Spleen (tissue), 11 donors: ENCODE measurements around the gene GSE1. TPM values are rescaled to one million over a fixed set of nuclear protein-coding genes. Genes with fewer than 3 reads are reported as not detected.
A peak's percentile ranks its signal among the peaks of the same experiment; 100 is the strongest.

ENCODE experiments used
- DNase-seq: peaks from one replicate; pipeline ENCODE4 v3.0.0-alpha.2; 2020
- H3K27ac ChIP-seq, 8 donors: fragments of 200-600 bp; sonication (generic) in 7 of 8; 1 replicate in 4 of 8; 2 replicates in 4 of 8; pipeline versions ENCODE4 v1.5.0 to v1.8.0; 2016 to 2021; ENCODE audit warnings: inconsistent platforms in 4 of 8, mild to moderate bottlenecking in 4 of 8, moderate library complexity in 1 of 8
- H3K27me3 ChIP-seq, 7 donors: fragments of 200-600 bp; sonication (generic) in 6 of 7; replicated peaks in 1 of 7; 1 replicate in 4 of 7; 2 replicates in 3 of 7; pipeline versions ENCODE4 v1.5.0 to v1.8.0; 2016 to 2021; ENCODE audit warnings: inconsistent platforms in 3 of 7, mild to moderate bottlenecking in 1 of 7
- H3K36me3 ChIP-seq, 6 donors: fragments of 200-600 bp; sonication (generic) in 5 of 6; 1 replicate in 4 of 6; 2 replicates in 2 of 6; pipeline versions ENCODE4 v1.5.0 to v1.8.0; 2016 to 2021; ENCODE audit warnings: inconsistent platforms in 2 of 6
- H3K4me1 ChIP-seq, 6 donors: fragments of 200-600 bp; sonication (generic) in 5 of 6; 1 replicate in 3 of 6; 2 replicates in 3 of 6; pipeline versions ENCODE4 v1.5.0 to v1.8.0; 2016 to 2021; ENCODE audit warnings: inconsistent platforms in 3 of 6
- H3K4me3 ChIP-seq, 8 donors: fragments of 200-600 bp; sonication (generic) in 7 of 8; 1 replicate in 4 of 8; 2 replicates in 4 of 8; pipeline versions ENCODE4 v1.5.0 to v1.8.0; 2016 to 2021; ENCODE audit warnings: inconsistent platforms in 4 of 8, mild to moderate bottlenecking in 4 of 8, moderate library complexity in 2 of 8
- H3K9me3 ChIP-seq, 8 donors: fragments of 200-600 bp; sonication (generic) in 7 of 8; 1 replicate in 4 of 8; 2 replicates in 4 of 8; pipeline versions ENCODE4 v1.5.0 to v1.8.0; 2016 to 2021; ENCODE audit warnings: inconsistent platforms in 4 of 8
- CTCF ChIP-seq, 11 experiments: fragments of 200-600 bp in 7 of 11; fragments of 450-650 bp in 4 of 11; sonication (generic) in 4 of 11; IDR thresholded peaks in 8 of 11; conservative IDR thresholded peaks in 3 of 11; 1 replicate in 7 of 11; 2 replicates in 4 of 11; pipeline versions ENCODE4 v1.4.0 to v1.8.0; 2016 to 2021; ENCODE audit warnings: antibody characterized with exemption in 11 of 11, inconsistent platforms in 4 of 11, mild to moderate bottlenecking in 1 of 11
- POLR2A ChIP-seq, 3 donors: fragments of 450-650 bp; IDR thresholded peaks; one replicate each; pipeline ENCODE4 v1.5.1; 2017; ENCODE audit warnings: antibody characterized with exemption in 3 of 3, mild to moderate bottlenecking in 1 of 3
- POLR2AphosphoS5 ChIP-seq, 3 donors: sonication (generic); formaldehyde crosslinking; IDR thresholded peaks; one replicate each; pipeline ENCODE4 v1.5.1; 2017; ENCODE audit warnings: antibody characterized with exemption in 3 of 3
- WGBS, 5 donors: extraction: QIAGEN DNeasy Blood & Tissue Kit in 3 of 5; methylation state at CpG; one replicate each; pipeline versions ENCODE4 v1.1.5 to v1.1.7; 2013 to 2018; 5-methylcytosine and 5-hydroxymethylcytosine counted together
- intact Hi-C: fragments of 100-400 bp; cut with DNase I; formaldehyde crosslinking; loops from one replicate; pipeline ENCODE4 v1.15.0; 2023; ENCODE audit warnings: low total_unique reads
- polyA plus RNA-seq, 3 donors: library from polyadenylated mRNA; stranded (reverse); fragments of 200-250 nt; gene quantifications; one replicate each; pipeline ENCODE4 v1.2.1, GENCODE V29; 2013
- total RNA-seq, 7 donors: library from RNA; depleted of rRNA in 3 of 7; stranded (reverse); fragments of >200 nt in 3 of 7; fragmentation: NEBNext Ultra II Directional in 4 of 7; extraction: Animal tissue kit (Norgen Biotek cat#: 25700) in 4 of 7; gene quantifications; one replicate each; pipeline versions ENCODE4 v1.1.0 to v1.2.1, GENCODE V29; 2016 to 2021
- donor health status: healthy with polysubstance abuse.
- donor health status: DM: no; HTN: no; CAD: no; lungs with moderate emphysema.
- donor health status: DM: no; HTN: no; CAD: no.
- donor health status: Bipolar disorder and iron deficiency.
- donor health status: healthy.
- donor health status: DM: no; HTN: no; CAD: no.
- donor health status: DM: yes; HTN: yes; CAD: no.

GSE1 gene
- total and polyA plus RNA-seq, 10 donors, result 7.4 to 121 (median 86.3) TPM

DNA sequence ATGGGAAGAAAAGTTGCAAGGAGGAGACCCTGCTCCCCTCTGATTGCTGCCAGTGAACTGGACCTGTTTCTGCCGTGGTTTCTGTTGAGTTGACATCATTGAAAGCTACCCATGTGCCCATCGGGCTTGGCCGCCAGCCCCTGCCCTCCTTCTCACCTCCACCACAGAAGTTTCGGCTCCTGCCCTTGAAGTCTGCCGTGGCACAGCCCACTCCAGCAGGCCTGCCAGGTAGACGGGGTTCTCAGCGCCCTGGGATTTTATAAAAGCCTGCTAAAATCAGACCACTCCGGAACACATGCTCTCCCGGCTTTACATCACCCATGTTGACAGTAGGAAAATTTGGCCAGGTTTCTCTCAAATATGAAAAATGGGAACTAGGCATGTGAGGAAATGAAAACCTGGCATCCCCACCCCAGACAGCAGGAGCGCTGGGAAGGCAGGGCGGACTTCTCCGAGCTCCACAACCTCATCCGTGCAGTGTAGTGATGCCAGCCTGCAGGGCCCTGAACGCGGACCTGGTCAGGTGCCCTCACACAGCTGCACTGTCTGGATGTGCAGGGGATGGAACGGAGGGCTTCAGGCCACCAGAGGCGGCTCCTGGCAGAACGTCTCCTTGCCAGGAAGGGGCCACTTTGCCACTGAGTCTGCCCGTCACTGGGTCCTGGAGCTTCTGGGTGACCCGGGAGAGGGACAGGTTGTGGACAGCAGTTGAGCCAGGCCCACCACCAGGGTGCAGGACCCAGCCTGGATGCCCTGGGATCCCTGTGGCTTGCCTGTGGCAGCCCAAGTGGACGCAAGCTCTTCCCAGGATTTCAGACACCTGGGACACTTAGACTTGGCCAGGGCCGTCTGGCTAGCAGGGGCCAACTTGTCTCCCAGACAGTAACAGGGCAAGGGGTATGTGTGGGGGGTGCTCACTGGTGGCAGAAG is 6.9 kb upstream of the GSE1 start:
- H3K27me3 ChIP-seq, result peaks cover 0 to 2% (median 0%) of the 10 kb centered on the region in 7 donors
- peaks cover 49 to 96% (median 81%) of the 10 kb centered on the region in 6 donors for H3K4me1 ChIP-seq
- H3K36me3 ChIP-seq, result no peaks in the 10 kb centered on the region
- no peak for TF ChIP-seq POLR2AphosphoS5 (IDR thresholded peaks at IDR 0.05)
- TF ChIP-seq CTCF (IDR thresholded peaks at IDR 0.05 in 8 of 11, conservative IDR thresholded peaks at IDR 0.05 in 3 of 11), result no peak
- TF ChIP-seq POLR2A (IDR thresholded peaks at IDR 0.05), result no peak
- no peak overlapping the region for H3K4me3 ChIP-seq
- intact Hi-C loops, result loop anchor here (5.0 kb wide), 1 partner anchor 49 kb away; no protein-coding TSS in a partner anchor
- no peak for DNase-seq
- H3K9me3 ChIP-seq, result no peaks in the 10 kb centered on the region
- peak overlapping the region in 5 of 8 donors; percentile 6 to 68 (median 54) for H3K27ac ChIP-seq
- WGBS, 5 donors, result 81 to 90% (median 85%) methylated on average over 19 to 22 of the region's 22 CpGs

- TF ChIP-seq POLR2AphosphoS5 (IDR thresholded peaks at IDR 0.05), result no peak
- TF ChIP-seq CTCF (IDR thresholded peaks at IDR 0.05 in 8 of 11, conservative IDR thresholded peaks at IDR 0.05 in 3 of 11), result no peak
- TF ChIP-seq POLR2A (IDR thresholded peaks at IDR 0.05), result no peak
- Histone ChIP-seq H3K9me3 (no peaks in the 10 kb centered on the region), H3K27me3 (peaks cover 0 to 9% (median 0%) of the 10 kb centered on the region in 7 donors), H3K27ac (peak overlapping the region in 7 of 8 donors; percentile 6 to 68 (median 44)), H3K4me1 (peaks cover 49 to 96% (median 85%) of the 10 kb centered on the region in 6 donors), H3K36me3 (no peaks in the 10 kb centered on the region), H3K4me3 (peak overlapping the region in 1 of 8 donors; percentile 1)
- intact Hi-C loops, result loop anchor here (5.0 kb wide), 1 partner anchor 50 kb away; no protein-coding TSS in a partner anchor
- DNase-seq, result no peak
- WGBS, 5 donors, result 39 to 57% (median 56%) methylated on average over 7 of the region's 7 CpGs
Measured at GRCh38 chr16:85606904-85607303, 6.2 kb upstream of the GSE1 start.

GRCh38 chr16:85607321-85607765 is 5.8 kb upstream of the GSE1 start:
- intact Hi-C loops, result loop anchor here (5.0 kb wide), 1 partner anchor 50 kb away; no protein-coding TSS in a partner anchor
- H3K36me3 ChIP-seq, result no peaks in the 10 kb centered on the region
- H3K4me3 ChIP-seq, result peak overlapping the region in 1 of 8 donors; percentile 1
- peak overlapping the region in 7 of 8 donors; percentile 6 to 68 (median 44) for H3K27ac ChIP-seq
- H3K27me3 ChIP-seq, result peaks cover 0 to 12% (median 0%) of the 10 kb centered on the region in 7 donors
- WGBS, 5 donors, result 14 to 23% (median 17%) methylated on average over 20 to 21 of the region's 21 CpGs
- no peak for DNase-seq
- no peaks in the 10 kb centered on the region for H3K9me3 ChIP-seq
- peaks cover 51 to 96% (median 85%) of the 10 kb centered on the region in 6 donors for H3K4me1 ChIP-seq
- TF ChIP-seq CTCF (IDR thresholded peaks at IDR 0.05 in 8 of 11, conservative IDR thresholded peaks at IDR 0.05 in 3 of 11) (peak in 1 of 11 experiments; percentile 19), POLR2A (IDR thresholded peaks at IDR 0.05) (no peak), POLR2AphosphoS5 (IDR thresholded peaks at IDR 0.05) (peak; percentile 44 to 67 (median 60))
